ENCODE results near the gene MPPED2.

GRCh38 chr11:30550022-30550542 lies 36.1 kb downstream of the MPPED2 start:
- TF ChIP-seq CTCF (IDR thresholded peaks at IDR 0.05; ENCODE audit: insufficient read depth, low read length): no peak
- TF ChIP-seq REST (IDR thresholded peaks at IDR 0.05; ENCODE audit: insufficient replicate concordance, low read depth): no peak
- TF ChIP-seq POLR2AphosphoS5 (IDR thresholded peaks at IDR 0.05; ENCODE audit: low read depth): no peak
- no peak for TF ChIP-seq SPI1 (IDR thresholded peaks at IDR 0.05; ENCODE audit: borderline replicate concordance, low read depth)

Data from HL-60 (cell line).